SK-N-SH treated with all-trans-retinoic acid at 6 μM for 48 hours (cell line): Measurements from ENCODE around the gene SLC38A10.

Experiments
- ATAC-seq: fragments of 200-7000 bp; cut with Tn5 transposase; 3 replicates; pipeline ENCODE4 v1.9.1; 2020; ENCODE audit warnings: mild to moderate bottlenecking, moderate library complexity
- ARNTL ChIP-seq: fragments of 450-650 bp; formaldehyde crosslinking; IDR thresholded peaks from 2 replicates; pipeline ENCODE4 v1.5.0; 2020; ENCODE audit warnings: low read depth, mild to moderate bottlenecking, moderate library complexity, borderline replicate concordance
- BACH2 ChIP-seq: fragments of 250-450 bp; sonication (Bioruptor Pico); IDR thresholded peaks from 2 replicates; pipeline ENCODE4 v1.9.0; 2021; ENCODE audit warnings: mild to moderate bottlenecking, borderline replicate concordance
- CREB5 ChIP-seq: fragments of 250-450 bp; sonication (Bioruptor Pico); IDR thresholded peaks from 2 replicates; pipeline ENCODE4 v1.5.1; 2020; ENCODE audit warnings: low read depth, mild to moderate bottlenecking, moderate library complexity
- CSDC2 ChIP-seq: fragments of 250-450 bp; sonication (Bioruptor Pico); IDR thresholded peaks from 2 replicates; pipeline ENCODE4 v1.5.0; 2020; ENCODE audit warnings: mild to moderate bottlenecking, moderate library complexity
- CSRNP3 ChIP-seq: fragments of 250-450 bp; sonication (Bioruptor Pico); IDR thresholded peaks from 2 replicates; pipeline ENCODE4 v1.5.1; 2021; ENCODE audit warnings: mild to moderate bottlenecking, moderate library complexity
- ESRRG ChIP-seq: fragments of 250-450 bp; sonication (Bioruptor Pico); IDR thresholded peaks from 2 replicates; pipeline ENCODE4 v1.6.1; 2021; ENCODE audit warnings: mild to moderate bottlenecking
- GLIS3 ChIP-seq: fragments of 250-450 bp; sonication (Bioruptor Pico); IDR thresholded peaks from 2 replicates; pipeline ENCODE4 v1.5.0; 2020; ENCODE audit warnings: mild to moderate bottlenecking, moderate library complexity
- ISL1 ChIP-seq: fragments of 250-450 bp; sonication (Bioruptor Pico); IDR thresholded peaks from 2 replicates; pipeline ENCODE4 v2.1.2; 2022; ENCODE audit warnings: mild to moderate bottlenecking, moderate library complexity
- OSR1 ChIP-seq: fragments of 250-450 bp; sonication (Bioruptor Pico); IDR thresholded peaks from 2 replicates; pipeline ENCODE4 v1.8.0; 2022; ENCODE audit warnings: moderate library complexity, mild to moderate bottlenecking, inconsistent platforms
- PATZ1 ChIP-seq: fragments of 250-450 bp; sonication (Bioruptor Pico); IDR thresholded peaks from 2 replicates; pipeline ENCODE4 v1.8.0; 2020; ENCODE audit warnings: mild to moderate bottlenecking, moderate library complexity, borderline replicate concordance
- POU6F1 ChIP-seq: fragments of 250-450 bp; sonication (Bioruptor Pico); IDR thresholded peaks from 2 replicates; pipeline ENCODE4 v1.8.0; 2021; ENCODE audit warnings: low read depth, mild to moderate bottlenecking, moderate library complexity, borderline replicate concordance
- RARB ChIP-seq: fragments of 250-450 bp; sonication (Bioruptor Pico); IDR thresholded peaks from 2 replicates; pipeline ENCODE4 v1.8.0; 2021; ENCODE audit warnings: mild to moderate bottlenecking, moderate library complexity
- SNAI2 ChIP-seq: fragments of 250-450 bp; sonication (Bioruptor Pico); IDR thresholded peaks from 2 replicates; pipeline ENCODE4 v1.5.0; 2020; ENCODE audit warnings: mild to moderate bottlenecking, moderate library complexity
- TCF4 ChIP-seq: fragments of 250-450 bp; sonication (Bioruptor Pico); IDR thresholded peaks from 2 replicates; pipeline ENCODE4 v1.8.0; 2021; ENCODE audit warnings: mild to moderate bottlenecking, moderate library complexity, borderline replicate concordance
- TOX ChIP-seq: fragments of 250-450 bp; sonication (Bioruptor Pico); IDR thresholded peaks from 2 replicates; pipeline ENCODE4 v1.8.0; 2021; ENCODE audit warnings: mild to moderate bottlenecking, moderate library complexity, borderline replicate concordance
- TSHZ2 ChIP-seq: fragments of 250-450 bp; sonication (Bioruptor Pico); IDR thresholded peaks from 2 replicates; pipeline ENCODE4 v1.5.0; 2020; ENCODE audit warnings: mild to moderate bottlenecking, moderate library complexity
- ZFP3 ChIP-seq: fragments of 250-450 bp; sonication (Bioruptor Pico); IDR thresholded peaks from 2 replicates; pipeline ENCODE4 v1.5.0; 2020; ENCODE audit warnings: mild to moderate bottlenecking, moderate library complexity
- ZFP30 ChIP-seq: fragments of 450-650 bp; formaldehyde crosslinking; IDR thresholded peaks from 2 replicates; pipeline ENCODE4 v1.5.0; 2022; ENCODE audit warnings: mild to moderate bottlenecking, moderate library complexity
- ZNF565 ChIP-seq: fragments of 450-650 bp; formaldehyde crosslinking; conservative IDR thresholded peaks from 2 replicates; pipeline ENCODE4 v1.5.0; 2020; ENCODE audit warnings: low read depth, mild to moderate bottlenecking, moderate library complexity
- ZNF70 ChIP-seq: fragments of 450-650 bp; formaldehyde crosslinking; IDR thresholded peaks from 2 replicates; pipeline ENCODE4 v1.5.0; 2020; ENCODE audit warnings: mild to moderate bottlenecking, moderate library complexity
- ZNF8 ChIP-seq: fragments of 450-650 bp; formaldehyde crosslinking; IDR thresholded peaks from 2 replicates; pipeline ENCODE4 v1.5.0; 2020; ENCODE audit warnings: mild to moderate bottlenecking, moderate library complexity

The SLC38A10 gene

GRCh38 chr17:81334987-81335772 lies 40.1 kb upstream of the SLC38A10 start:
- no peak for ATAC-seq
- no peak for TF ChIP-seq CSDC2 (CRISPR knock-in tag)
- TF ChIP-seq OSR1 (CRISPR knock-in tag) = no peak
- no peak for TF ChIP-seq ISL1 (CRISPR knock-in tag)
- TF ChIP-seq ESRRG = no peak
- no peak for TF ChIP-seq POU6F1 (CRISPR knock-in tag)
- TF ChIP-seq TOX = no peak
- TF ChIP-seq BACH2 (CRISPR knock-in tag) = no peak
- TF ChIP-seq ZNF565 (CRISPR knock-in tag) = no peak
- no peak for TF ChIP-seq RARB (CRISPR knock-in tag)
- no peak for TF ChIP-seq ZFP30
- no peak for TF ChIP-seq ZNF8 (CRISPR knock-in tag)
- no peak for TF ChIP-seq CREB5
- no peak for TF ChIP-seq GLIS3
- TF ChIP-seq CSRNP3 (CRISPR knock-in tag) = no peak

- ATAC-seq = no peak
- TF ChIP-seq ISL1 (CRISPR knock-in tag) = no peak
- no peak for TF ChIP-seq PATZ1 (CRISPR knock-in tag)
- no peak for TF ChIP-seq GLIS3
- no peak for TF ChIP-seq TSHZ2 (CRISPR knock-in tag)
- TF ChIP-seq ARNTL (CRISPR knock-in tag) = no peak
- no peak for TF ChIP-seq TCF4 (CRISPR knock-in tag)
- TF ChIP-seq ZFP30 = no peak
- TF ChIP-seq RARB (CRISPR knock-in tag) = no peak
- TF ChIP-seq ZNF8 (CRISPR knock-in tag) = no peak
- TF ChIP-seq CREB5 = no peak
- TF ChIP-seq ZNF565 (CRISPR knock-in tag) = no peak
- no peak for TF ChIP-seq POU6F1 (CRISPR knock-in tag)
- no peak for TF ChIP-seq ZFP3
- TF ChIP-seq ZNF70 (CRISPR knock-in tag) = no peak
- no peak for TF ChIP-seq SNAI2
- no peak for TF ChIP-seq ESRRG
Observed at GRCh38 chr17:81334391-81334901, 39.3 kb upstream of the SLC38A10 start.
